GM19324 (cell line): Measurements from ENCODE around the gene MAL.

Experiments used
- ATAC-seq: cut with Tn5 transposase; IDR thresholded peaks from one replicate; pipeline ENCODE4 v1.9.1; 2021; ENCODE audit warnings: mild to moderate bottlenecking, moderate library complexity; ENCODE audit not compliant: unreplicated experiment, low FRiP score

The MAL gene

GRCh38 chr2:94995553-94996304 is 29.8 kb upstream of the MAL start:
- ATAC-seq = no peak

- ATAC-seq = no peak
Measured at GRCh38 chr2:94996305-94997100, 29.0 kb upstream of the MAL start.

GRCh38 chr2:94997981-94998930 is 27.3 kb upstream of the MAL start:
- ATAC-seq = no peak

GRCh38 chr2:94999431-94999883 is 26.1 kb upstream of the MAL start:
- no peak for ATAC-seq

GRCh38 chr2:95001051-95001562 is 24.4 kb upstream of the MAL start:
- ATAC-seq = no peak

GRCh38 chr2:95001701-95002100 is 23.8 kb upstream of the MAL start:
- no peak for ATAC-seq

GRCh38 chr2:95002498-95002897 is 23.0 kb upstream of the MAL start:
- no peak for ATAC-seq

GRCh38 chr2:95004287-95004686 is 21.2 kb upstream of the MAL start:
- ATAC-seq = no peak

- ATAC-seq = no peak
Measured at GRCh38 chr2:95004711-95005110, 20.8 kb upstream of the MAL start.

- no peak for ATAC-seq
Measured at GRCh38 chr2:95005726-95006125, 19.8 kb upstream of the MAL start.

- no peak for ATAC-seq
Measured at GRCh38 chr2:95006588-95006987, 18.9 kb upstream of the MAL start.

GRCh38 chr2:95007031-95007609 is 18.4 kb upstream of the MAL start:
- no peak for ATAC-seq

GRCh38 chr2:95007822-95008221 is 17.7 kb upstream of the MAL start:
- no peak for ATAC-seq

GRCh38 chr2:95008306-95008705 is 17.2 kb upstream of the MAL start:
- no peak for ATAC-seq

GRCh38 chr2:95008996-95009395 is 16.5 kb upstream of the MAL start:
- no peak for ATAC-seq

- ATAC-seq = no peak
Measured at GRCh38 chr2:95009412-95009811, 16.1 kb upstream of the MAL start.

GRCh38 chr2:95010126-95010525 is 15.4 kb upstream of the MAL start:
- no peak for ATAC-seq

GRCh38 chr2:95010718-95011117 is 14.8 kb upstream of the MAL start:
- ATAC-seq = no peak

- ATAC-seq = peak; percentile 72
Measured at GRCh38 chr2:95012881-95013550, 12.5 kb upstream of the MAL start.

- ATAC-seq = no peak
Measured at GRCh38 chr2:95013726-95014125, 11.8 kb upstream of the MAL start.
